Measurements from ENCODE around the gene USP28. TPM values are rescaled to one million over a fixed set of nuclear protein-coding genes. Genes with fewer than 3 reads are reported as not detected.

USP28 gene
- total RNA-seq (2022; extraction: Qiagen RNA extraction; ENCODE audit: low read depth), result 12.3 to 20.7 TPM (median 18.1 TPM) in 5 replicates

GRCh38 chr11:113875234-113876073 lies at the start of gene USP28:
Gene USP28 (minus strand): TSS chr11:113875572. CDS start chr11:113875501, 71 bp downstream.

GRCh38 chr11:113904379-113905101 lies 29.2 kb upstream of the USP28 start, which contains the start of gene HTR3B:
Gene HTR3B (plus strand): TSS chr11:113904796. CDS start chr11:113904934, 138 bp downstream.

DNA sequence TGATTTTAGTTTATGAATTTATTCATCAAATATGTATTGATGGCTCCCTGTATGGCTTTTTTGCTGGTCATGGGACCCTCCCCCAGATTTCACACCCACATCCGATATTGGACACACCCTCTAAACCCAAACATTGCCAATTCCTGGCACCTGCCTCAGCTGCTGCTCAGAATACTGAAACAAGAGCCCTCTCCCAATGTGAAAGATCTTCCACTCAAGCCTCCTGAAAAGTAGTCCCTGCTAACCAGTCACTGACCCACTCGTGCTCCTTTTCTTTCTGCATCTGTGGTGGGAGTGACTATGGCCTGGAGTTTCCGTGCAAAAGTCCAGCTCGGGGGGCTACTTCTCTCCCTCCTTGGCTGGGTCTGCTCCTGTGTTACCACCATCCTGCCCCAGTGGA lies 95.9 kb downstream of the USP28 start, which contains the start of gene CLDN25:
TSS of gene CLDN25 (plus strand) at position 301 of the 400 bp plus-strand sequence. CDS start at position 301, 0 bp downstream.

DNA sequence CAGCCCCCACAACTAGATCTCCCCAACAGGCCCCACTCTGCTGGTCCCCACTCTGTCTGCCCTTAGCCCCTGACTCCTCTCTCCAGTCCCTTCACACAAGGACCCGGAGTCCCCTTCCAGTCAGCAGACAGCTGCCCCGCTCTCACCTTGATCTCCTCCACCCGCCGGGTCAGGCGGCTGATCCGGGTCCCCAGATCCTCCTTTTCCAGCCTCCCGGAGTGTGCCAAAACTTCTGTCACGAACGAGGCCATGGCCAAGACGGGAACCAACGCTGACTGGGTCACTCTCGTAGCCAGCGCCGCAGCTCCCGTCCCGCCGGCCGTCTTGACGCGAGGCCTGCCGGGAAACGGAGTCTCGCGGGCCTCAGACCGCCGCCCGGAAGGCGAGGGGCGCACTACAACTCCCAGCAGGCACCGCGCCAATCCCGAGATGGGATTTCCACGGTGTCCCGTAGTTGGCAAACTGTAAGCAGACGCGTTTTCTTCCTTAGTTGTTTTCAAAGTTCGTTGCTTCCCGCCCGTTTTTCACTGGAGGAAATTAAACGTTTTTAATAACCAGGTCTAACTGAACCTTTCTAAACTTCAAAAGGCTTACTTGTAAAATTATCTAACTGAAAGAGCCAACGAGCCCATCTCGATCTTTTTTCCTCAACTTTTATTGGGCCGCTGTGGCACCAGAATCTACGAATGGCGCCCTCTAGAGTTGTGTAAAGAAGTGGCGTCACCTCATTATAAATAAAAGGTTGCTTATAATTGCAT lies 101.8 kb downstream of the USP28 start, which contains the start of gene ZW10:
TSS of gene ZW10 (minus strand) at position 277 of the 758 bp plus-strand sequence. CDS start at position 251, 26 bp downstream.

Other genes starting within 250 kb of the USP28 start
- gene TMPRSS5, start 169.3 kb downstream of the USP28 start, total RNA-seq (2022; extraction: Qiagen RNA extraction; ENCODE audit: low read depth), result 0.09 to 0.63 TPM (median 0.18 TPM) in 4 of 5 replicates, not detected in the other
- 11.7 to 14.8 TPM (median 12.3 TPM) in 5 replicates for gene ZW10, start 101.9 kb downstream of the USP28 start, total RNA-seq (2022; extraction: Qiagen RNA extraction; ENCODE audit: low read depth)
- gene CLDN25, start 95.8 kb downstream of the USP28 start, total RNA-seq (2022; extraction: Qiagen RNA extraction; ENCODE audit: low read depth), result not detected in 5 replicates
- gene HTR3B, start 29.2 kb upstream of the USP28 start, total RNA-seq (2022; extraction: Qiagen RNA extraction; ENCODE audit: low read depth), result not detected in 5 replicates
- not detected in 5 replicates for gene HTR3A, start 99.5 kb upstream of the USP28 start, total RNA-seq (2022; extraction: Qiagen RNA extraction; ENCODE audit: low read depth)
- gene ZBTB16, start 184.1 kb upstream of the USP28 start, total RNA-seq (2022; extraction: Qiagen RNA extraction; ENCODE audit: low read depth), result 0.15 to 0.56 TPM (median 0.32 TPM) in 4 of 5 replicates, not detected in the other